ENCODE measurements around the gene PCNX1.
A peak's percentile ranks its signal among the peaks of the same experiment; 100 is the strongest.

PCNX1 gene

DNA sequence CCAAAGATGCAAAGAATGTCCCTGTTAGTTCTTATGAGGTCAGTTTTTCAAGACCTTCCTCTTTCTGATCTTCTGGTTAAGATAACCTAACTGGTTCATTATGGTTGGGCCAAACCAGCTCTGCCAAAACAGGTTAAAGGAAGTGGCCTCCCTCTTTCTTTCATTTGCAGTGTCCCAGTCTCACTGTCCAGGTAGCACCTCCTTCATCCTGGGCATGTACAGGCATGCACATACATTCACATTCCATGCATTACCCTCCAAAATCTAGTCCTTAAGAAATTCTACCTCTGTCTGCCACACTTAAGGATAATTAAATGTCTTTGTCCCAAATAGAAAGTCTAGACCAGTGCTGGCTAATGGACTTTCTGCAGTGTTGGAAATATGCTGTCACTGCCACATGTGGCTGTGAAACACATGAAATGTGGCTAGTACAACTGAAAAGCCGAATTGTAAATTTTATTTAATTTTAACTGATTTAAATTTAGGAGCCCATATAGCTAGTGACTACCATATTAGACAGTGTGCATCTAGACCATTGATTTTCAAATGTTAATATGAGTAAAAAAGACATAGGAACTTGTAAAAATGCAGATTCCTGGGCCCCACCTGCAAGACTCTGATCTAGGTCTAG, 169.3 kb downstream of the PCNX1 start:
- H3K4me3 ChIP-seq (ENCODE audit: low read length), result no peak overlapping the region
- TF ChIP-seq, protein P1, sequence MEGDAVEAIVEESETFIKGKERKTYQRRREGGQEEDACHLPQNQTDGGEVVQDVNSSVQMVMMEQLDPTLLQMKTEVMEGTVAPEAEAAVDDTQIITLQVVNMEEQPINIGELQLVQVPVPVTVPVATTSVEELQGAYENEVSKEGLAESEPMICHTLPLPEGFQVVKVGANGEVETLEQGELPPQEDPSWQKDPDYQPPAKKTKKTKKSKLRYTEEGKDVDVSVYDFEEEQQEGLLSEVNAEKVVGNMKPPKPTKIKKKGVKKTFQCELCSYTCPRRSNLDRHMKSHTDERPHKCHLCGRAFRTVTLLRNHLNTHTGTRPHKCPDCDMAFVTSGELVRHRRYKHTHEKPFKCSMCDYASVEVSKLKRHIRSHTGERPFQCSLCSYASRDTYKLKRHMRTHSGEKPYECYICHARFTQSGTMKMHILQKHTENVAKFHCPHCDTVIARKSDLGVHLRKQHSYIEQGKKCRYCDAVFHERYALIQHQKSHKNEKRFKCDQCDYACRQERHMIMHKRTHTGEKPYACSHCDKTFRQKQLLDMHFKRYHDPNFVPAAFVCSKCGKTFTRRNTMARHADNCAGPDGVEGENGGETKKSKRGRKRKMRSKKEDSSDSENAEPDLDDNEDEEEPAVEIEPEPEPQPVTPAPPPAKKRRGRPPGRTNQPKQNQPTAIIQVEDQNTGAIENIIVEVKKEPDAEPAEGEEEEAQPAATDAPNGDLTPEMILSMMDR (conservative IDR thresholded peaks at IDR 0.05; ENCODE audit: low read length), result no peak
- no peak for DNase-seq (ENCODE audit: low read depth)

DNA sequence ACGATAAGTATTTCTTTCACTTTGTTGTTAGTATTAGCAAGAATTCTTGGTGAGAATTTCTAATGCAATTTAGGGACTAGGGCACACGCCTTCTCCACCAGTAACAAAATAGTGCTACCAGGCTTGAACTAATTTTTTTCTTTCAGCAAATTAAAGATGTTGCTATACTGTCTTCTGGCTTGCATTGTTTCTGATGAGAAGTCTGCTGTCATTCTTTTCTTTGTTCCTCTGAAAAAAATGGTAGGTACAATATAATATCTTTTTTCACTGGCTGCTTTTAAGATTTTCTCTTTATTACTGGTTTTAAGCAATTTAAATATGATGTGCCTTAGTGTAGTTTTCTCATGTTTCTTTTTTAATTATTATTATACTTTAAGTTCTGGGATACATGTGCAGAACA, 171.2 kb downstream of the PCNX1 start:
- H3K4me3 ChIP-seq (ENCODE audit: low read length), result no peak overlapping the region
- TF ChIP-seq, protein P1 (conservative IDR thresholded peaks at IDR 0.05; ENCODE audit: low read length), result no peak
- DNase-seq (ENCODE audit: low read depth), result no peak

DNA sequence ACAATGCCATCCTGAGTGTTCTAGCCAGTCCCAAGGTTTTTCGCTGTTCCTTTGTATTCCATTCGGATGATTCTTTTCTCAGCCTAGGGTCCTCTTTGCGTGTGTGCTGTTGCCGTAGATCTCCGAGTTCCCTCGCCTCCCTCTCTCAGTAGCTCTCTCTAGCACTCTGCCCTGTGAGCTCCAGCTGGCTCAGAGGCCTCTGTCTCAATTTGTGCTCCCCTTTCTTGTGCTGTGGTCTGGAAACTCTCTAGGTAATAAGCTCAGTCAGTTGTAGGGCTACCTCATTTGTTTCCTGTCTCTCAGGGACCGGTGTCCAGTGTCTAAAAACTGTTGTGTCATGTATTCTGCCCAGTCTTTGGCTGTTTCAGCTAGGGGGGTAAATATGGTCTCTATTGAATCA, 179.3 kb downstream of the PCNX1 start:
- DNase-seq (ENCODE audit: low read depth), result no peak
- H3K4me3 ChIP-seq (ENCODE audit: low read length), result no peak overlapping the region
- TF ChIP-seq, protein P1 (conservative IDR thresholded peaks at IDR 0.05; ENCODE audit: low read length), result no peak

DNA sequence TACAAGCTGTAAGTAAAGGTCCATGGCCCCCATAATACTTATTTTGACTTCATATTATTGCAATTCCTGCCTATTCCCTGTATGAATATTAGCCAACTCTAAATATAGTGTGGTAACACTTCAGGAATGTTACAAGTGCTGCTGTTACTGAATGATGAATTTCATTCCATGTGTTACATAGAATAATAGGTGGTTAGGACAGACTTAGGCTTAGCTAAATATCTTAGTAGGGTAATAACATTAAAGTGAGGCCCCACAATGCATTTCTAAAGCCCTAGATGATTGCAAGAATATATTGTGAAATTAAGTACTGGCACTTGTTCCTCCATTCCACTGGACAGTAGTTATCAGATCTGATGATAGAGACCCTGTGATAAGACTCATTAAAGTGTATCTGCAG, 182.7 kb downstream of the PCNX1 start:
- DNase-seq (ENCODE audit: low read depth), result peak; percentile 70
- H3K4me3 ChIP-seq (ENCODE audit: low read length), result no peak overlapping the region
- TF ChIP-seq, protein P1 (conservative IDR thresholded peaks at IDR 0.05; ENCODE audit: low read length), result no peak

DNA sequence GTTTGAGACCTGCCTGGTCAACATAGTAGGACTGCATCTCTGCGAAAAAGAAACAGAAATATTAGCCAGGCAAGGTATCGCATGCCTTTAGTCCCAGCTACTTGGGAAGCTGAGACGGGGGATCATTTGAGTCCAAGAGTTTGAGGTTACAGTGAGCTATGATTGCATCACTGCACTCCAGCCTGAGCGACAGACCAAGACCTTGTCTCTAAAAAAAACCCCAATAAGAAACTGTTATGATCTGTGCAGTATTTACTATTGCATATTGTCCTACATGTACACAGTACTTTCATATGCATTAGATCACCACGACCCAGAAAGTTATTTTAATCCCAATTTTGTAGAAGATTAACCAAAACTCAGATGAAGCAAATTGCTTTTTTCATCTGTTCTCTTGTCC, 187.5 kb downstream of the PCNX1 start:
- H3K4me3 ChIP-seq (ENCODE audit: low read length), result no peak overlapping the region
- TF ChIP-seq, protein P1 (conservative IDR thresholded peaks at IDR 0.05; ENCODE audit: low read length), result no peak
- DNase-seq (ENCODE audit: low read depth), result no peak

DNA sequence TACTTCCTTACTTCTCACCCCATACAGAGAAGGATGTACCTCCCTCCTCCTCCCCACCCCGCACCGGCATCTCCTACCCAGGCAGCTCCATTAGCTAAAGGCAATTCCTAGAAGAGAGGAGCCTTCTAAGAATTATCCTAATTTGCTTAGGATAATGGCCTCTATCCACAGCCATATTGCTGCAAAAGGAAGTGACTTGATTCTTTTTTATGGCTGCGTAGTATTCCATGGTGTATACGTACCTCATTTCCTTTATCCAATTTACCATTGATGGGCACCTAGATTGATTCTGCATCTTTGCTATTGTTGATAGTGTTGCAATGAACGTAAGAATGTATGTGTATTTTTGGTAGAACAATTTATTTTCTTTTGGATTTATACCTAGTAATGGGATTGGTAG, 189.7 kb downstream of the PCNX1 start:
- no peak for DNase-seq (ENCODE audit: low read depth)
- no peak overlapping the region for H3K4me3 ChIP-seq (ENCODE audit: low read length)
- TF ChIP-seq, protein P1 (conservative IDR thresholded peaks at IDR 0.05; ENCODE audit: low read length), result no peak

DNA sequence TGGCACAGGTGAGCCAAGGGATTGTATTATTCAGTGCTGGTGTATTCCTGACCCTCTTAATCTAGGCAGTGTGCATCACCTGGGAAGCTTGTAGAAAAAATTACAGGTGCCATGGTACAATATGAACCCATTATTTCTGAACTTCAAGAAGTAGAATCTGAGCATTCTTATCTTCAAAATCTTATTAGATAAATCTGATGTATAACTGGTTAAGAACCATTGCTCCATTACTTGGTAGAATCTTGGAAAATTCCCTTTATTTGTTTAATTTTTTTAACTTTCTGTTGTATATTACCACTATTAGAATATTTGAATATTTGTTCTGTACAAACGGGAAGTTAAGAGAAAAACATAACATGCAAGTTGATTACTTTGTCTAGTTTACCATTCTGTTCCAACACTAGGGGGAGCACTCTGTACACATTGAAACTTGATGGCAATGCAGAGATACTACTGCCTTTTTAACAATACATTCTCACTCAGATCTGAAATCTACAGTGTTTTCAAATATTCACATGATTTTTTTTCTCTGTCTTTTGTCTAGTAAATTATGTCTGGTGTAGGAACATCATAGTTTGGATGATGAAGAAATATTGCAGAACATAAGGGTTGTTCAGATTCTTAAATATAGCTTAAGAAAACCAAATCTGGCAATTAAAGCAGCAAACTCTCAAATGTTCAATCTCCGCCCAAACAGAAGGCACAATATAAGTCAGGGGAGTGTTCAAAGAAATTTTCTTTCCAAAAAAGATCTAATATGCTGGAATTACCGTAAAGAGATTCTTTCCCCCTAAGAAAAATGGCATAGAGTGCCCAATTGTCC, 196.6 kb downstream of the PCNX1 start:
- H3K4me3 ChIP-seq (ENCODE audit: low read length), result no peak overlapping the region
- TF ChIP-seq, protein P1 (conservative IDR thresholded peaks at IDR 0.05; ENCODE audit: low read length), result peak; percentile 94
- DNase-seq (ENCODE audit: low read depth), result peak; percentile 71
